ENCODE measurements around the gene DTNB.
"Not testable (repeated sequence)": the region's sequence is repeated elsewhere in the genome, so short reads cannot be mapped to it uniquely, and the experiment has no call there.

DTNB gene

DNA sequence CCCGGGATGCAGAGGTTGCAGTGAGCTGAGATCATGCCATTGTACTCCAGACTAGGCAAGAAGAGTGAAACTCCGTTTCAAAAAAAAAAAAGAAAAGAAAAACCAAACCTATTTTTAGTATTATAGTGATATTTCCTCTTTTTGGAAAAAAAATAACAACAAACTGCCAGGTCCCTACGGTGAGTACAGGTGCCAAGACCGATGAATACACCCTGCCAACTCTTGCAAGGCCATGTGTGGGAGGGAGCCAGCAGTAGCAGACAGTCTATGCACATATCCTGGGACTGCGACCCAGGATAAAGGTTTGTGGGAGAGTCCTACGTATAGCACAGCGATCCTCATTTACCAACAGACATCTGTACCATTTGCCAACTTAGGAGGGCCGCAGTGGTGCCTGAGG is 262.1 kb downstream of the DTNB start:
- DNase-seq: no peak

DNA sequence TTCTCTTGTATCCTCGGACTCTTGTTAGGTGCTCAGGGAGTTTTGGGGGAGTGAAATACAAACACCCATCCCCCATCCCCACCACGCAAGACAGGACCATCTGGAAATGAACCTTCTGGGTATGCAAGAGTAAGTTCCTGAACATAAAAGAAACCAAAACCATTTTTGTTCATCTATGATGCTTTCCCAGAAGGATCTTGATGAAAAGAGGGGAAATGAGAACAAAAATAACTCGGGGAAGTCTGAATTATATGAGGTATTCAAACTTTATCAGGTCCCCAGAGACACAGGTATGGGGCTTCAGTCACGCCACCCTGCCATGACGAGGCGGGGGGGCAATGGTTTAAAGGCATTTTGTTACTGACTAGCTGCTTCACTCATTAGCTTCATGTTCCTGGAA is 263.0 kb downstream of the DTNB start:
- peak; percentile 6 for DNase-seq

DNA sequence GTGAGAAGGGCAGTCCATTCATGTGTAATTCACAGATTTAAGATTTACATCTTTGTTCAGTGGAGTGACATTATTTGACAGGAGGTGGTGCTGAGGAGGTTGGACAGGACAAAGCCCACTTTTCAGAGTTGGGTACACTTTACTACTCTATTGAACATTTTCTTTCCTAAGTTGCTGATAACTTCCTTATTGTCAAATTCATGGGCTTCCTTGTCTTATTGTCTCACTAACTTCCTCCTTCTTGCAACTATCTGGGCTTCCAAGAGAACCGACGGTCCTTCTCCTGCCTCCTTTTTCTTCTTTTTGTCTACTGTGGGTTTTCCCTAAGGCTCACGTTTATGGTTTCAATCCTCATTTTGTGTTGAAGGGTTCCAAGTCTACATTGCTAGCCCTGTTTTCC is 263.9 kb downstream of the DTNB start:
- no peak for DNase-seq

DNA sequence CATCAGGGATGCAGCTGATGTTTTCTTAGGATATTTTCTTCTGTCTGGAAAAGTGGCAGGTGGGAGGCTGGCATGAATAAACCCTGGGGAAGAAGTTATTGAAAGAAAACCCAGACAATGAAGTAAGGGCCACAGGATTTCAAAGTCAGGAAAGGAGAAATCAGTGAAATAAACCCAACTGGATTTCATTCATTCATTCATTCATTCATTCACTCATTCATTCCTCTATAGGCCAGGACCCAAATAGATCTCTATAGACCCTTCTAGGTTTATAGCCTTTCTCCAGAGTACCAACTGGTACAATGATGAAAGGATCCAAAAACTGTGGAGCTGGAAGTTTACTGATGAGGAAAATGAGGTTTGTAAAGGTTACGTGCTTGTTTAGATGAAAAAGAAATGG is 264.3 kb downstream of the DTNB start:
- DNase-seq: no peak

DNA sequence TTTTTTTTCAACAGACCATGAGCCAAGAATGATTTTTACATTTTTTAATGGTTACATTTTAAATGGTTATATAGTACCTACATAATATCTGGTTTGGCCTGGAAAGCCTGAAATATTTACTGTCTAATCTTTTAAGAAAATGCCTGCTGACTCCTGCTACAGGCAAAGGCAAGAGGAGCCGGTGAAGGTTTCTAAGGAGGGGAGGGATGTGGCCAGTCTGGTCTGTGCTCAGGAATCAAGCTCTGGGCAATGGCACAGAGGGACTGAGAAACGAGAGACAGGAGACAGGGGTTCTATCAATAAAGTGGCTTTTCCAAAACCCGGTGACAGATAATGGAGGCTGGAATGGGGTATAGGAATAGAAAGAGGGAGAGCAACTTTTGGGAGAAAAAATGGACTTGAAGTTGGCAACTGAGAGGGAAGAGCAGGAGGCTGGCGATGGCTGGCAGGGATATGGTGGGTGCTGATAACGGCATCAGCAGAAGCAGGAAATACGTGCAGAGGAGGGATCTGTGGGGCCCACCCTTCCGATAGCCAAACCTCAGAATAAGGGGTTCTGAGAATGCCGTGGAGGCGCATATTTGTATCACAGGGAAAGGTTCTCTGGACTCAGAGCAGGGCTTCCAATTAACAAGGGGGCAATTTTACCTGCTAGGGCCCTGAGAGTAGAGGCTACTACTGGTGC is 267.6 kb downstream of the DTNB start:
- no peak for DNase-seq

DNA sequence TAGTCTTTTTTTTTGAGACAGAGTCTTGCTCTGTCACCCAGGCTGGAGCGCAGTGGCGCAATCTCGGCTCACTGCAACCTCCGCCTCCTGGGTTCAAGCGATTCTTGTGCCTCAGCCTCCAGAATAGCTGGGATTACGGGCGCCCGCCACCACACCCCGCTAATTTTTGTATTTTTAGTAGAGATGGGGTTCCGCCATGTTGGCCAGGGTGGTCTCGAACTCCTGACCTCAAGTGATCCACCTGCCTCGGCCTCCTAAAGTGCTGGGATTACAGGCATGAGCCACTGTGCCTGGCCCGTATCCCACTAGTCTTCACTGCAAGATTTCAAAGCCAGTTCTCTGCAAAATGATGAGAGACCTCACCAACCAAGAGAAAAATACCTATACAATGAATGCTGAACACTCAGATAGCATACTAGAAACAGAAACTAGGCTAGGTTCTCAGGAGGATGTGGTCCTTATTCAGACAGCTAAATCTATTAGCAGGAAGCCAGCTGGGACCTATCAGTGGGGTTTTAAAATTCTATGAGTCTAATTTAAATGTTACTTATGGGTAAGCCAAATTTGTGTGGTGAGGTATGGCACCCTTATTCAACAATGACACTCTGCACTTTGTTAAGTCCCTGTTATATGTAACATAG is 270.1 kb downstream of the DTNB start:
- not testable (repeated sequence) for DNase-seq

DNA sequence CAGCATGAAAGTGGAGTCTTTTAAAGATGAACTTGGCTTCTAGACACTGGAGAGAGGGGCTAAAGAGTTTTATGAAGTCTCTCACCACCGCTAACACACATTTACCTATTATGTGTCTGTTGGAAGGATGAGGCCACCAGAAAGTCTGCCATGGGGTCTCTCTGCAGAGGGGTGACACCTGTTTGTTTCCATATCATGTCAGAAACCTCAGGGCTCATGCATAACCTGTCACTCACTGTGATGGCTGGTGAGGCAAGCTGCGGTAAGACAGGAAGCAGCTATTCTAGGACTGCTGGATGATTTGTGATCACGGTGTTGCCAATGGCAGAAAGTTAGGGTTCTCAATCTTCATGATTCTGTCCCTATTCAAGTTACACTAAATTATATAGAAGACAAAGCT is 270.9 kb downstream of the DTNB start:
- no peak for DNase-seq

DNA sequence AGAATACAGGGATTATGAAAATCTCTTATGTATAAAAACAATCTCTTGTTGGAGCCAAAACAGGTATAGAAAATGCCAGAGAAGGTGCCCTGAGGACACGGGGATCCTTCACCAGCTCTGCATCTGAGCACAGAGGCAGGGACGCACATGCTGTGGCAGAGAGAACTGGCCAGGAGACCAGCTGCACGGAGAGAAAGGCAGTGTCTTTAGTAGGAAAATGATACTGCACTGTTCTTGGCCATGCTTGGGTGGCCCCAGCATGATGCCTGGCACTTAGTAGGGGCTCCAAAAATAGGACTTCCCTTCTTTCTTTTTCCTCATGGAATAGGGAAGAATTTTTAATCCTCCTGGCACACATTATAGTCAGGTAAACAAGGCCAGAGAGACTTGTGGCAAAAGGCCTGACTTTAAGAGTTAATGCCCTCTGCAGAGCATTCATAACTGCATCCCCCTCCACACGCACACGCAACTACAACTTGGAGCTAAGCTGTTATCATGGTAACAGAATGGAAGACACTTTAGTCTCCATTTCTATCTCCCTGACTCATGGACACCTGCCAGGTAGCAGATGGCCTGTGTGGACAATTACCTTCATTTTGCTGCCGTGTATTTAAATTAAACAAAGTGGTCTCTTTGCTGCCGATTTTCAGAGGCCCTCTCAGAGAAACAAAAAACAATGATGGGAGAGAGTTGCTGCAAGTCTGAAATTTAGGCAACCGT is 271.9 kb downstream of the DTNB start:
- DNase-seq: no peak

DNA sequence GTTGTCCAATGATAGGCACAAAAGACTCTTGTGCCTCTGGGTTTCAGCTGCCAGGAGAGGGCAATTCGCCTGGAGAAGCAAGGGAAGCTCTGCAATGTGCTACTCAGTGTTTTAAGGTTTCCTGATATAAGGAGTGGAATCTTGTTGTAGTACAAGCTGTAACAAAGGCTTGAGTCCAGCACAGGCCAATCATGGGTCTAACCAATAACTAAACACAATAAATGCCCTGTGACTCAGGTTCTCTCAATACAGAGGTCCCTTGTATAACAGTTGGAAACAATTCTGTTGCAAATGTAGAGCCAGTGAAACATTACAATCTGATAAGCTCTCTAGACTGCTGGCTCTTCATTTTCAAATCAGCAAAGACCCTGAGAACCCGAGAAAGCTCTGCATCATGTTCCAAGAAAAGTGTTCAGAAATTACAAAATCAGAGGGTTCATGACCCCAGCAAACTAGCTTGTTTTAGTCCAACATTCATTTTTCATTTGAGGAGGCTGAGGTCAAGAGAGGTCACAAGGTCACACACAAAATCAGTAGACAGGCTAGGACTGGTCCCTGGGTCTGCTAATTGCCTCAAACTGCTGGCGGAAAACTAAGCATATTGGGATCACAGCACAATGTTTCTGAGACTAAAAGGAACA is 272.7 kb downstream of the DTNB start:
- DNase-seq: no peak

DNA sequence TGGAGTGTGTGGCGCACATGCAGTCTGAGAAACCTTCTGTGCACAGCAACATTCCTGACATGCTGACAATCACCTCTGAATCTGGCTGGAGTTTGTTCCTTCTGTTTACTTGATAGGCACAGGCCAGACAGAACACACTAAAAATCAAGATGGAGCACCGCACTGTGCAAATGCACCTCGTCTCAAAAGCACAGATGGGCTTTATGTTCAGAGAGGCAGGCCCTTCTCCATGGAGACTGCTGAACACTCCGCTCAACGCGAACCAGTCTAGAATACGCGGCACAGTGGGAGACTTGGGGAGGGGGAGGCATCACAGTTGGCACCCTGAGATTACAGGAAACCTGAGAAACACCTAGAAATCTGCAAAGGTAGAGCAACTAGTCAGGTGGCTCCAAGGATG is 273.2 kb downstream of the DTNB start:
- no peak for DNase-seq

DNA sequence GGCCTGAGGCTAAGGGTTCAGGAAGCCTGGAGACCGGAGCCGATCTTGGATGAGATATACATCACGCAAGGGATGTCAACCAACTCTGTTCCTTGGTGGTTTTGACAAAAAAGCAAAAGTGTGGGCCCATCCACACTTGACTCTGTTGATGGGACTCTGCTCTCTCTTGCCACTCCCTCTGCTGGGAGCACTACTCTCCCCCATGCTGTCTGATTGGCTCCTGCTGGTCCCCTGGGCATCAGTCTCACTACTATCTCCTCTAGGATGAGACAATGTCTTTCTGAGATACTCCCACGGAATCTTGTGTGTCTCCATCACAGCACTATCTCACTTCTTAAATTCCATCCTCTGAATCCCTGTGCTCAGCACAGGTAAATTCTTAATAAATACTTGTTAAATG is 274.8 kb downstream of the DTNB start:
- DNase-seq: no peak

DNA sequence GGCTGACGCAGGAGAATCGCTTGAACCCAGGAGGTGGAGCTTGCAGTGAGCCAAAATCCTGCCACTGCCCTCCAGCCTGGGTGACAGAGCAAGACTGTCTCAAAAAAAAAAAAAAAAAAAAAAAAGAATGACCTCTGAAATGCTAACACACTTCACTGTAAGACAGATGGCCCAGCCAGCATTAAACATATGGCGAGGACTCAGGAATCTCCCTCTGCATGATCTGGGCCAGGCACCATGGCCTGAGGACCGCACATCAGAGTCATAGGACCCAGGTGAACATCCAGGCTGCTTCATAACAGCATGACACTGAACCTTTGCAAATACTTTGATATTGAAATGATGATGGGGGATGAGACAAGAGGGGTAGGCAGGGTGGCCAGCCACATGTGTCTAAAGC is 275.6 kb downstream of the DTNB start:
- DNase-seq: no peak

DNA sequence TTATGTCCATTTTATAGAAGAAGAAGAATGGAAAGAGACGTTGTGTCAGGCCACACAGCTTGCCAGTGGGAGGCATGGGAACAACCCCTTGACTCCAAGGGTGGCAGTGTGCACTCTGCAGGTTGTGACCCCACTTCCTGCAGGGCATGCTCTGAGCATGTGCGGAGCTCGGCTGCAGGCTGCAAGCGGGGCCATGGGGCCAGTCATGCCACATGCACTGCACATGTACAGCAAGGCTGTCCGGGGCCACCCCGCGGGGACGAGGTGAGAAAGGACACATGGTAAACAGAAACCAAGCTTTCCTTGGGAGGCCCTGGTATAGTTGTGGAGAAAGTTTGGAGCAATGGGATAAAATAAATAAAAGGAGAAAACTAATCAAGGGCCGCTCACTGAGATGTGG is 284.2 kb downstream of the DTNB start:
- DNase-seq: no peak

DNA sequence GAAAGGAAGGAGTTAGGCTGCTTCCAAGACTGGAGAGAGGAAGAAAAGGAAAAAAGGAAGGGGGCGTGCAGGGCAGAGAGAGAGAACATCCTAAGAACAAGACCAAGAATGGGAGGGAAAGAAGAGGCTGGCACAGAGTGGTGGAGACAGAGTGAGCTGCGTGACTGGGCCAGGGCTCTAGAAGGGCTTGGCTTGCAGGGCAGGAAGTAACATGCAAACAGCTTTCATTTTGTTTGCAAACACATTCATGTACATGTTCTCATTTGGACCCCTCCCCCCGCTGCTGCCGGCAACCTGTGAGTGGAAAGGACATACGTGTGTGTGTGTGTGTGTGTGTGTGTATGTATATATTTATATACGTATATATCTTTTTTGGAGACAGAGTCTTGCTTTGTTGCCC is 284.9 kb downstream of the DTNB start:
- no peak for DNase-seq

DNA sequence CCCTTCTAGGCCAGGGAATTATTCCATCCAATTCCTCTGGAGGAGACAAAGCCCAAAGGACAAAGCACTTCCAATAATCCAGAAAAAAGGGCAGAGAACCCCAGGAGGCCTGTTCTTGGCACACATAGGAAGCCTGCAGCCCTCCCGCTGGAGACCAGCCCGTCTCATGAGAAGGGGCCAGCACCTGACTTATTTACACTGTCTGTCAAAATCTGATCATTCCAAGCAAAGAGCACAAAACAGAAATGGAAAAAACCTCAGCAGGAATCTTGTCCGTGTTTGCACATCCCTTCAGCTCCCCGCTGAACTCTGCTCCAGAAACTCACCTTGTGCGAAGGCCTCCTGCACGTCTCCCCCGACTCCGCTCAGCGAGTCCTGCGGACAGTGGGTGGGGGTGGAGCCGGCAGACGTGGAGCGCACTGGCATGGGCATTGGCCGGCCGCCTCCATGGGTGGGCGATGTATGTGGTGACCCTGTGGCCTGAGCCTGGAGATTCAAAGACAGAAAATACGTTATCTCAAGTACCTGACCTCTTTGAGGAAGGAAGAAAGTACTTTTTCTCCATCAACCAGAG is 285.4 kb downstream of the DTNB start:
- DNase-seq: no peak

DNA sequence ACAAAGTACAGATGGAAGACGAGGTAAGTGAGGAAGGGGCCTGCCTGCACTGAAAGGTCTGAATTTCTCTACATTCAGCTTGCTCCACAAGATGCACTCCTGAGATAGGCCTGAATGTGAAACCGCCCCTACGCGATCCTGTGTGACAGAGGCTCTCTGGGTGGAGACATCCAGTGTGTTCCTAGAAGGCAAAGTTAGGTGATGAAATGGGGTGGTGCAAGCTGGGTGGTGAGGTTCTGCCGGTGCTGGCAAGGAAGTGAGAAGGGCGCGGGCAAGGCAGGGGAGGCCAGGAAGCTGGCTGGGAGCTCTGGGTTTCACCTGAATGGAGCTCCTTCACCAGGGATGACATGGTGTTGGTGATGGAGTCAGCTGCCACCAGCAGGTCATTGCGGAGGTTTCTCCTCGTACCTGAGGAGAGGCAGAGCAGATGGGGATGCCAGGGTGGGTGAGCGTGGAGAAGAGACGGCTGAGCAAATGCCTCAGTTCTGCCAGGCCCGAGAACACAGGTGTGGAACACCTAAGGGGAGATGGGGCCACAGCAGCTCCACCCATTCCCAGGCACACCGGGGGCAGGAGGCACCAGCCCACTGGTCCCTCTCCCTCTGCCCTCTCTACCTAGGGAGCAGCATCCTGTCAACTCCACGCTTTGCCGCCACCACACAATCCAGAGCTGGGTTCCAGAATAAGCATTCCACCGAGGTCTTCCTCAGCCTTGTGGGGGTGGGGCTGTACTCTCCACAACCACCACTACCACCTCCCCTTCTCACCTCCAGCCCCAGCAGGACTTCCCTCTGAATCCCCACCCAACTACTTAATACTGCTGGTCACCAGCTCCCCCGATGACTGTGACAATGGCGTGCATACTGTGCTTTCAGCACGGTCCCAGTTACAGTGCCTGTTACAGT is 286.2 kb downstream of the DTNB start:
- DNase-seq: no peak

DNA sequence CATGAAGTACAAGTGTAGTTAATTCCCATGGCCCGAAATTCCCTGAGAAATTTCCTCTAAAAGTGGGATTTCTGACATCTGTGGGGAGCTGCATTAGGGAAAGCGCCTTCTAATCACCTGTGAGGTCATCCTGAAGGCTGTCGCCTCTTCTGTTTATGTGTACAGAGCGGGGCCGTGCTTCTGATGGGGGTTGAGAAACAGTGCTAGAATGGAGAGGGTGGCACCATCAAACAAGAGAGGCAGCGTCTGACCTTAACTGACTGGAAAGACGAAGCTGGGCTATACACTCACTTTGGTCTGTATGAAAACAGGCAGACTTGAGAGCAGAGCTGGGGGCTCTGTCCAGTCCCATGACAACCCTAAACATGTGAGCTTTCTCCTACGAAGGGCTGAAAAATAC is 287.5 kb downstream of the DTNB start:
- no peak for DNase-seq

DNA sequence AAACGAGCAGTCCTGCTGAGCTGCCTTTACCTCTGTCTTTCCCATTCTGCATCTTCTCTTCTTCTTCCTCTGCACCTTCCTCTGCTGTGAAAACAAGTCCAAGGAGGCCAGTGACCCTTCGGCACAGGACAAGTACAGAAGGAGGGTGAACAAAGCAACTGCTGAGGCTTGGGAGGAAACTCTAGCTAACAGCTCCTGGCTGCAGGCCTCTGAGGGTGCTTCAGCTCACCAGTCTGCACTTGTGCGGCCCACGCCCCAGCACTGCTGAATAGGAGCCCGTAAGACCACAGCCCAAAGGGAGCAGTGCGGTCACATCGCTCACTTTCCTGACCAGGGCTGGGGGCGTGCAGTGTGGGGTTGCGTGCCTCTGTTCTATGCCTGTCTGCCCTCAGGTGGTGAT is 289.6 kb downstream of the DTNB start:
- no peak for DNase-seq

DNA sequence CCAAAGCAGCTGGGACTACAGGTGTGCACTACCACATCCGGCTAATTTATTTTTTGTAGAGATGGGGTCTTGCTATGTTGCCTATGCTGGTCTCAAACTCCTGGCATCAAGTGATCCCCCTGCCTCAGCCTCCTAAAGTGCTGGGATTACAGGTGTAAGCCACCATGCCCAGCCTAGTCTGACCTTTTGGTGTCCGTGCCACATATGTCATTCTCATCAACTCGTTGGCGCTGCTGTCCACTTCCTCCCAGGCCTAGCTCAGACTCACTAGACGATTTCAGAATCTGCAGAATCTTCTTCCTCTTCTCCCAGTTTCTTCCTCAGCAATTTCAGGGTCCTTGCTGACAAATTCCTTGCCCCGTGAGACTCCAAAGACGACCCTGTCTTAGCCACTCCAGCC is 291.9 kb downstream of the DTNB start:
- no peak for DNase-seq

DNA sequence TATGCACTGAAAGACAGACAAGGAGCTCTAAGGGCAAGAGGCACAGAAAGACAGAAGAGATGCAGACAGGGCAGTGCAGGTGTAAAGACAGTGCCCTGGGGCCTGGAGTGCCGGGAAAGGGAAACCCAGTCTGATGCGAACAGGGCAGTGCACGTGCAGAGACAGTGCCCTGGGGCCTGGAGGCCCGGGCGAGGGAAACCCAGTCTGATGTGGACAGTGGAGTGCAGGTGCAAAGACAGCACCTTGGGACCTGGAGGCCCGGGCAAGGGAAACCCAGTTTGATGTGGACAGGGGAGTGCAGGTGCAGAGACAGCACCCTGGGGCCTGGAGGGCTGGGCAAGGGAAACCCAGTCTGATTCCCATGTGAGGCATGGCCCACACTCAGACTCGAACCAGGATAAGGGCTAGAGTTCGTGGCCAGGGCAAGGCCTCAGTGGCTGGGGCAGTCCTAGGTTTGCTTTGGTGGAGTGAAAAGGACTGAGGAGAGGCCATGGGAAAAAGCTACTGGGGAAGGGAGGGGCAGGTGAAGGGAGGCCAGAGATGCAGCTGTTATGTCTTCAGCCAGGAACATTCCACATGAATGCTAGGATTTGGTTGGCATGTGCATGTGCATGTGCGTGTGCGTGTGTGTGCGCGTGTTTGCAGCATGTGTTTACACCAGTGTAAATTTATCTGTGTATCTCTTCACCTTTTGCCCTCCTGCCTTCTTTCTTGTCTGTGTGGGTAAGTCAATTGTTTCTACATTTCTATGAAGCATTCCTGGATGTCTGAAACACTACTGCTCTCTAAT is 292.6 kb downstream of the DTNB start:
- DNase-seq: no peak

DNA sequence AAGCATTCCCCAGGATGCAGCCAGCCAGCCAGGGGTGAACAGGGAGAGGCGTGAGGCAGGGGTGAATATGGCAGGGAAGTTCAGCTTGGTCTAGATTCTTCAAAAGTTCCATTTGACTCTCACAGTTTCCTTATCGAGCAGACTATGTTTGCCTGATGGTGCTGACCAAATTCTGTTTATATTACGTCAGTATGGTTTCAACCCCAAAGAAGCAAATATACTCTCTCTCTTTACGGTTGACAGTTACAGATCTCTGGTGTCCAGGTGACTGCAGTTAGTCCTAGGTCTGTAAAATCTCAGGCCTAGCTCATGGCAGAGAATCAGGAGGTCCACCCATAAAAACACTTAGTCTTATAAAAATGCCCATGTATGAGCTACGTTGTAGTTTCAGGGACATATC is 293.4 kb downstream of the DTNB start:
- no peak for DNase-seq

DNA sequence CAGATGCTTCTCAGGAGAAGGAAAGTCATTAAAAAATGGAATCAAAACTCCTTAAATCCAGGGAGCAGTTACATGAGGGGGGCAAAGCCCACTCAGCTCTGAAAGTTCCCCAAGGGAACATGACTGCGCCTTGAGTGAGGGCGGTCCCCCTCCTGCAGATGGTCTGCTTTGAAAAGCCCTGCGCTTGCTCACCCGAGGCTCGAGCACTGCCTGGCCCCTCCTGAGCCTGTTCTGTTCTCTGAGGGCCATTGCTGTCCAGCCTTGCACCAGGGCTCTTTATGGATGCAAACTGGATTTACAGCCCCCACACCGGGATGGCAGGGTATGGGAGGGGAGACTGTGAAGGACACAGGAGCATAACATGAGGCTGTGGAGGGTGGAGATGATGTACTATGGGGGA is 293.8 kb downstream of the DTNB start:
- no peak for DNase-seq

Measured in fibroblast of skin of right biceps (primary cell).